GM19351 (cell line): ENCODE results near the gene FBXL17.
A peak's percentile ranks its signal among the peaks of the same experiment; 100 is the strongest.

Source experiments
- ATAC-seq: cut with Tn5 transposase; IDR thresholded peaks from one replicate; pipeline ENCODE4 v1.9.1; 2021; ENCODE audit warnings: mild to moderate bottlenecking, moderate library complexity; ENCODE audit not compliant: unreplicated experiment

Gene FBXL17

GRCh38 chr5:107873877-107874276, 508.0 kb downstream of the FBXL17 start:
- ATAC-seq = no peak

GRCh38 chr5:107871023-107871422, 510.9 kb downstream of the FBXL17 start:
- ATAC-seq = no peak

GRCh38 chr5:107869438-107870115, 512.3 kb downstream of the FBXL17 start:
- no peak for ATAC-seq

- ATAC-seq = no peak
Observed at GRCh38 chr5:107868650-107869409, 513.1 kb downstream of the FBXL17 start.

GRCh38 chr5:107867266-107867665, 514.6 kb downstream of the FBXL17 start:
- ATAC-seq = no peak

- no peak for ATAC-seq
Observed at GRCh38 chr5:107864793-107865192, 517.1 kb downstream of the FBXL17 start.

GRCh38 chr5:107863125-107863524, 518.8 kb downstream of the FBXL17 start:
- ATAC-seq = no peak

GRCh38 chr5:107861565-107861964, 520.3 kb downstream of the FBXL17 start:
- no peak for ATAC-seq

GRCh38 chr5:107860044-107860443, 521.9 kb downstream of the FBXL17 start:
- ATAC-seq = peak; percentile 46

- ATAC-seq = no peak
Observed at GRCh38 chr5:107858788-107859187, 523.1 kb downstream of the FBXL17 start.

- no peak for ATAC-seq
Observed at GRCh38 chr5:107858324-107858723, 523.6 kb downstream of the FBXL17 start.

- ATAC-seq = no peak
Observed at GRCh38 chr5:107857785-107858184, 524.1 kb downstream of the FBXL17 start.

- ATAC-seq = no peak
Observed at GRCh38 chr5:107855171-107855570, 526.7 kb downstream of the FBXL17 start.

- ATAC-seq = no peak
Observed at GRCh38 chr5:107853696-107854095, 528.2 kb downstream of the FBXL17 start.

GRCh38 chr5:107853031-107853430, 528.9 kb downstream of the FBXL17 start:
- ATAC-seq = no peak

- ATAC-seq = no peak
Observed at GRCh38 chr5:107849118-107849517, 532.8 kb downstream of the FBXL17 start.

- no peak for ATAC-seq
Observed at GRCh38 chr5:107840592-107840991, 541.3 kb downstream of the FBXL17 start.

- ATAC-seq = no peak
Observed at GRCh38 chr5:107840161-107840560, 541.7 kb downstream of the FBXL17 start.

GRCh38 chr5:107835096-107835495, 546.8 kb downstream of the FBXL17 start:
- no peak for ATAC-seq

- ATAC-seq = no peak
Observed at GRCh38 chr5:107832746-107833145, 549.2 kb downstream of the FBXL17 start.

GRCh38 chr5:107831612-107832395, 550.1 kb downstream of the FBXL17 start:
- ATAC-seq = no peak

- no peak for ATAC-seq
Observed at GRCh38 chr5:107830750-107831149, 551.1 kb downstream of the FBXL17 start.
